ENCODE results near the gene REXO1. TPM values are rescaled to one million over a fixed set of nuclear protein-coding genes. Genes with fewer than 3 reads are reported as not detected.
A peak's percentile ranks its signal among the peaks of the same experiment; 100 is the strongest.

The REXO1 gene
- total RNA-seq, 1 experiment from 2014 or later: 61.1 TPM

DNA sequence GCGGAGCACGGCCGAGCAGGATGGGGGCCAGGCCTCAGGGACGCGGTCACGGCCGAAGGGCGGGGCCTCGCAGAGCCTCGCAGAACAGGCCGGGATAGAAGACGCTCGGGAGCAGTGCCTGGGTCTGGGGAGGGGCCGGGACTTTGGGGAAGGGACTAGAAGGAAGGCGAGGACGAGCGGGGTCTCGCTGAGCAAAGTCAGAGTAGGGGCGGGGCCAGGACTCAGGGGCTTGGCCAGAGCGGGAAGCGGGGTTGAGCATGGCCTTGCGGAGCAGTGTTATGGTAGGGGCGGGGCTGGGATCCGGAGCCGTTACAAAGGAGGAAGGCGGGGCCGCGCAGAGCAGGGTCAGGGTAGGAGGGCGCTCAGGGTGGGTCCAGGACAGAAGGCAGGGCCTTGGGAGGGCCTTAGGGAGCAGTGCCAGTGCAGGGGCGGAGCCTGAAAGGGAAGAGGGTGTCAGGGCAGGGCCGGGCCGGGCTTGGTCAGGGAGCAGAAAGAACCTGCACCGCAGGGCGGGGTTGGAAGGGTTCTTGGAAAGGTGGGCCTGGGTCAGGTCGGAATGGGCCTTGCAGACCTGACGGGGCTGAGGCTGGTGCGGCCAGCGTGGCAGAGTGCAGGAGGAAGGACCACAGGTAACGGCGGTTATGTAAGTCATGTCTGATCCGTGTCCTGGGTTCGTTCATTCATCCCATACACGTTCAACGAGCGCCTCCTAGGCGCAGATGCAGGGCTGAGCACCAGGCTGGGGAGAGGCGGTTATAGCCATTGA, 35.7 kb downstream of the REXO1 start (continued):
- TF ChIP-seq, protein P1, sequence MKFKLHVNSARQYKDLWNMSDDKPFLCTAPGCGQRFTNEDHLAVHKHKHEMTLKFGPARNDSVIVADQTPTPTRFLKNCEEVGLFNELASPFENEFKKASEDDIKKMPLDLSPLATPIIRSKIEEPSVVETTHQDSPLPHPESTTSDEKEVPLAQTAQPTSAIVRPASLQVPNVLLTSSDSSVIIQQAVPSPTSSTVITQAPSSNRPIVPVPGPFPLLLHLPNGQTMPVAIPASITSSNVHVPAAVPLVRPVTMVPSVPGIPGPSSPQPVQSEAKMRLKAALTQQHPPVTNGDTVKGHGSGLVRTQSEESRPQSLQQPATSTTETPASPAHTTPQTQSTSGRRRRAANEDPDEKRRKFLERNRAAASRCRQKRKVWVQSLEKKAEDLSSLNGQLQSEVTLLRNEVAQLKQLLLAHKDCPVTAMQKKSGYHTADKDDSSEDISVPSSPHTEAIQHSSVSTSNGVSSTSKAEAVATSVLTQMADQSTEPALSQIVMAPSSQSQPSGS (CRISPR knock-in tag; IDR thresholded peaks at IDR 0.05; ENCODE audit: borderline replicate concordance, low read depth): no peak
- TF ChIP-seq RELA (CRISPR knock-in tag; IDR thresholded peaks at IDR 0.05; ENCODE audit: borderline replicate concordance): no peak
- no peak for TF ChIP-seq ZNF416 (CRISPR knock-in tag; IDR thresholded peaks at IDR 0.05)
- peak; percentile 18; the same call in 1 of the 2 replicates for TF ChIP-seq FOXK1 (CRISPR knock-in tag; IDR thresholded peaks at IDR 0.05)
- TF ChIP-seq, protein P2, sequence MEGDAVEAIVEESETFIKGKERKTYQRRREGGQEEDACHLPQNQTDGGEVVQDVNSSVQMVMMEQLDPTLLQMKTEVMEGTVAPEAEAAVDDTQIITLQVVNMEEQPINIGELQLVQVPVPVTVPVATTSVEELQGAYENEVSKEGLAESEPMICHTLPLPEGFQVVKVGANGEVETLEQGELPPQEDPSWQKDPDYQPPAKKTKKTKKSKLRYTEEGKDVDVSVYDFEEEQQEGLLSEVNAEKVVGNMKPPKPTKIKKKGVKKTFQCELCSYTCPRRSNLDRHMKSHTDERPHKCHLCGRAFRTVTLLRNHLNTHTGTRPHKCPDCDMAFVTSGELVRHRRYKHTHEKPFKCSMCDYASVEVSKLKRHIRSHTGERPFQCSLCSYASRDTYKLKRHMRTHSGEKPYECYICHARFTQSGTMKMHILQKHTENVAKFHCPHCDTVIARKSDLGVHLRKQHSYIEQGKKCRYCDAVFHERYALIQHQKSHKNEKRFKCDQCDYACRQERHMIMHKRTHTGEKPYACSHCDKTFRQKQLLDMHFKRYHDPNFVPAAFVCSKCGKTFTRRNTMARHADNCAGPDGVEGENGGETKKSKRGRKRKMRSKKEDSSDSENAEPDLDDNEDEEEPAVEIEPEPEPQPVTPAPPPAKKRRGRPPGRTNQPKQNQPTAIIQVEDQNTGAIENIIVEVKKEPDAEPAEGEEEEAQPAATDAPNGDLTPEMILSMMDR (IDR thresholded peaks at IDR 0.05): peak; percentile 43; the same call in 1 of the 2 replicates
- TF ChIP-seq FOXJ3 (CRISPR knock-in tag; IDR thresholded peaks at IDR 0.05; ENCODE audit: borderline replicate concordance): no peak
- TF ChIP-seq, protein P3, sequence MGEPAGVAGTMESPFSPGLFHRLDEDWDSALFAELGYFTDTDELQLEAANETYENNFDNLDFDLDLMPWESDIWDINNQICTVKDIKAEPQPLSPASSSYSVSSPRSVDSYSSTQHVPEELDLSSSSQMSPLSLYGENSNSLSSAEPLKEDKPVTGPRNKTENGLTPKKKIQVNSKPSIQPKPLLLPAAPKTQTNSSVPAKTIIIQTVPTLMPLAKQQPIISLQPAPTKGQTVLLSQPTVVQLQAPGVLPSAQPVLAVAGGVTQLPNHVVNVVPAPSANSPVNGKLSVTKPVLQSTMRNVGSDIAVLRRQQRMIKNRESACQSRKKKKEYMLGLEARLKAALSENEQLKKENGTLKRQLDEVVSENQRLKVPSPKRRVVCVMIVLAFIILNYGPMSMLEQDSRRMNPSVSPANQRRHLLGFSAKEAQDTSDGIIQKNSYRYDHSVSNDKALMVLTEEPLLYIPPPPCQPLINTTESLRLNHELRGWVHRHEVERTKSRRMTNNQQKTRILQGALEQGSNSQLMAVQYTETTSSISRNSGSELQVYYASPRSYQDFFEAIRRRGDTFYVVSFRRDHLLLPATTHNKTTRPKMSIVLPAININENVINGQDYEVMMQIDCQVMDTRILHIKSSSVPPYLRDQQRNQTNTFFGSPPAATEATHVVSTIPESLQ (CRISPR knock-in tag; IDR thresholded peaks at IDR 0.05): no peak
- no peak for TF ChIP-seq SMAD3 (CRISPR knock-in tag; IDR thresholded peaks at IDR 0.05; ENCODE audit: borderline replicate concordance)
- TF ChIP-seq, protein P4, sequence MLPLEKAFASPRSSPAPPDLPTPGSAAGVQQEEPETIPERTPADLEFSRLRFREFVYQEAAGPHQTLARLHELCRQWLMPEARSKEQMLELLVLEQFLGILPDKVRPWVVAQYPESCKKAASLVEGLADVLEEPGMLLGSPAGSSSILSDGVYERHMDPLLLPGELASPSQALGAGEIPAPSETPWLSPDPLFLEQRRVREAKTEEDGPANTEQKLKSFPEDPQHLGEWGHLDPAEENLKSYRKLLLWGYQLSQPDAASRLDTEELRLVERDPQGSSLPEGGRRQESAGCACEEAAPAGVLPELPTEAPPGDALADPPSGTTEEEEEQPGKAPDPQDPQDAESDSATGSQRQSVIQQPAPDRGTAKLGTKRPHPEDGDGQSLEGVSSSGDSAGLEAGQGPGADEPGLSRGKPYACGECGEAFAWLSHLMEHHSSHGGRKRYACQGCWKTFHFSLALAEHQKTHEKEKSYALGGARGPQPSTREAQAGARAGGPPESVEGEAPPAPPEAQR (CRISPR knock-in tag; IDR thresholded peaks at IDR 0.05): no peak
- TF ChIP-seq, protein P5, sequence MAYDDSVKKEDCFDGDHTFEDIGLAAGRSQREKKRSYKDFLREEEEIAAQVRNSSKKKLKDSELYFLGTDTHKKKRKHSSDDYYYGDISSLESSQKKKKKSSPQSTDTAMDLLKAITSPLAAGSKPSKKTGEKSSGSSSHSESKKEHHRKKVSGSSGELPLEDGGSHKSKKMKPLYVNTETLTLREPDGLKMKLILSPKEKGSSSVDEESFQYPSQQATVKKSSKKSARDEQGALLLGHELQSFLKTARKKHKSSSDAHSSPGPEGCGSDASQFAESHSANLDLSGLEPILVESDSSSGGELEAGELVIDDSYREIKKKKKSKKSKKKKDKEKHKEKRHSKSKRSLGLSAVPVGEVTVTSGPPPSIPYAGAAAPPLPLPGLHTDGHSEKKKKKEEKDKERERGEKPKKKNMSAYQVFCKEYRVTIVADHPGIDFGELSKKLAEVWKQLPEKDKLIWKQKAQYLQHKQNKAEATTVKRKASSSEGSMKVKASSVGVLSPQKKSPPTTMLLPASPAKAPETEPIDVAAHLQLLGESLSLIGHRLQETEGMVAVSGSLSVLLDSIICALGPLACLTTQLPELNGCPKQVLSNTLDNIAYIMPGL (CRISPR knock-in tag; IDR thresholded peaks at IDR 0.05): peak; percentile 60; the same call in 1 of the 2 replicates
- TF ChIP-seq ZNF317 (CRISPR knock-in tag; IDR thresholded peaks at IDR 0.05; ENCODE audit: borderline replicate concordance, low read depth): no peak
- TF ChIP-seq ESRRA (CRISPR knock-in tag; IDR thresholded peaks at IDR 0.05; ENCODE audit: borderline replicate concordance): no peak
- TF ChIP-seq MXD4 (CRISPR knock-in tag; IDR thresholded peaks at IDR 0.05; ENCODE audit: borderline replicate concordance): no peak
- TF ChIP-seq NFE2L1 (CRISPR knock-in tag; IDR thresholded peaks at IDR 0.05): no peak
- TF ChIP-seq HMGA2 (CRISPR knock-in tag; IDR thresholded peaks at IDR 0.05): no peak
- no peak for TF ChIP-seq NFATC4 (CRISPR knock-in tag; IDR thresholded peaks at IDR 0.05)
- TF ChIP-seq CBFB (CRISPR knock-in tag; IDR thresholded peaks at IDR 0.05; ENCODE audit: low read depth): no peak
- TF ChIP-seq ZNF423 (CRISPR knock-in tag; IDR thresholded peaks at IDR 0.05): no peak
- no peak for TF ChIP-seq CREB1 (CRISPR knock-in tag; IDR thresholded peaks at IDR 0.05)
- TF ChIP-seq, protein P6, sequence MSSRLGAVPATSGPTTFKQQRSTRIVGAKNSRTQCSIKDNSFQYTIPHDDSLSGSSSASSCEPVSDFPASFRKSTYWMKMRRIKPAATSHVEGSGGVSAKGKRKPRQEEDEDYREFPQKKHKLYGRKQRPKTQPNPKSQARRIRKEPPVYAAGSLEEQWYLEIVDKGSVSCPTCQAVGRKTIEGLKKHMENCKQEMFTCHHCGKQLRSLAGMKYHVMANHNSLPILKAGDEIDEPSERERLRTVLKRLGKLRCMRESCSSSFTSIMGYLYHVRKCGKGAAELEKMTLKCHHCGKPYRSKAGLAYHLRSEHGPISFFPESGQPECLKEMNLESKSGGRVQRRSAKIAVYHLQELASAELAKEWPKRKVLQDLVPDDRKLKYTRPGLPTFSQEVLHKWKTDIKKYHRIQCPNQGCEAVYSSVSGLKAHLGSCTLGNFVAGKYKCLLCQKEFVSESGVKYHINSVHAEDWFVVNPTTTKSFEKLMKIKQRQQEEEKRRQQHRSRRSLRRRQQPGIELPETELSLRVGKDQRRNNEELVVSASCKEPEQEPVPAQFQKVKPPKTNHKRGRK (CRISPR knock-in tag; IDR thresholded peaks at IDR 0.05; ENCODE audit: borderline replicate concordance): no peak

All from WTC11 (cell line).